GF-D8 (cell line): ENCODE measurements around the gene PTPN14.

Experiments used
- DNase-seq: peaks from one replicate; lab custom pipeline; 2025; lab: John Stamatoyannopoulos, UW

PTPN14 gene

DNA sequence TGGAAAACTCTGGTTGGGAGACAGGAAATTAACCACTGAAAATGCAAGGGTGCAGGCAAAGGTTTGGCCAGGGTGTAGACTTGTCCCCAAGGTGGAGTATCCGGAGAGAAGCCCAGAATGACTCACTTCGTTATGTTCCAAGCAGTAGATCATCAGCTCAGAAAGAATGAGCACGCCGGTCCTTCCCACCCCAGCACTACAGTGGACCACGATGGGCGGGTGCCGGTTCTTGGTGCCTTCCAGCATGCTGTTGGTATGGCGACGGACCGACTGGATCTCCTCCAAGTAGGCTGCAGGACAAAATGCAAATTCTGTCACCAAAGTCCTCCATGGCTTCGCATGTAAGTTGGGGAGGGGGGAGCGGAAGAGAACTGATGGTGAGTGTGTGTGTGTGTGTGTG lies 187.0 kb downstream of the PTPN14 start:
- DNase-seq, result no peak

DNA sequence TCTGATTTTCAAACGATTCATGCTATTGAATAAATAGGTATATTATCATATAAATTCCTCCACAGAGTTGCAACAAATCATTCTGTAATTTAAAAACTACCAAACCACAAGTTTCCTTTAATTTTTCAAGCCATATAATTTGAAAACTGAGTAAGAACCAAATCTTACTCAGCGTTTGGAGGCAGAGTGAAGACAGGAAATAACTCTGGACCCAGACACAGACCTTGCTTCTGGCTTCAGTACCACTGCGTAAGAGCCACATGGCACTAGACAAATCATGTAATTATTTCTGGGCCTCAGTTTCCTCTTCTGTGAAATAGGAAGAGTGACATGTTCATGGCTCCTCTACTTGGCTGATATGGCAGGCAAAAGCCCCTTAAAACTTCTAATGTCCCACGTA lies 188.0 kb downstream of the PTPN14 start:
- no peak for DNase-seq

- peak; percentile 15 for DNase-seq
Measured at GRCh38 chr1:214362188-214362882, 189.1 kb downstream of the PTPN14 start.

- no peak for DNase-seq
Measured at GRCh38 chr1:214361636-214362035, 189.8 kb downstream of the PTPN14 start.

GRCh38 chr1:214360525-214361164 lies 190.8 kb downstream of the PTPN14 start:
- no peak for DNase-seq

DNA sequence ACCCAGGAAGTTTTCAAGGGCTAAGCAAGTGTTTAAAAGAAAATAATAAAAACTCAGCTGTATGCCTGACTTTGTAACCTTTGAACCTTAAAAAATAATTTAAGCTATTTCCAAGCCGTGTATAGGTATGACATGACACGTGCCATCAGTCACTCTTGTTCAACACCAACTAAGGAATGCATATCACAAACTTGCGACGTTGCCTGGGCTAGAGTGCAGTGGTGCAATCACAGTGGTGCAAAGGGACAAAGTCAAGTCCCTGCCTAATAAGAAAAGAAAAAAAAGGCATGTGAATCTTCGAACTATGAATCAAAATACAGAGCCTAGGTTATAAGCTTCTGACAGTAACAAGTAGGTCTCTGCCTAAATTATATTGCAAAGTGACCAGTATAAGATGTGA lies 191.3 kb downstream of the PTPN14 start:
- no peak for DNase-seq

GRCh38 chr1:214354440-214355148 lies 196.8 kb downstream of the PTPN14 start:
- DNase-seq, result no peak

- no peak for DNase-seq
Measured at GRCh38 chr1:214352838-214353237, 198.6 kb downstream of the PTPN14 start.

- DNase-seq, result no peak
Measured at GRCh38 chr1:214351551-214352277, 199.7 kb downstream of the PTPN14 start.

DNA sequence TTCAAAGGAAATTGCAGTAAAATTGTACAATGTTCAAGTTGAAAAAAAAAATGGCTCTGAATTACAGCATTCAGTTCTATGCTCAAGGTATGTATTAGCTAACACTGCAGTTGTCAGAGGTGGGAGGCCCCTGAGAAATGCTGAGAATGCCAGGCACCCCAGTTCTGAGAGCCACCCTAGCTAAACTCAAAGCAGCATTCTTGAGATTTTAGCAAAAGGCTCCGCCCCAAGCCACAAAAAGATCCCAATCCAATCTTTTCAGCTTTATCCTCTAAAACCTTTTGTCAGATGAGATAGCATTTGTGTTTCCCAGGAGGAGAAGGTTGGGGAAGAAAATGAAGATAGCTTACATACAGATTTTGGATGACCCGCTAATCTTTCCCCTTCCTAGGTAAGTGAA lies 201.6 kb downstream of the PTPN14 start:
- DNase-seq, result no peak

DNA sequence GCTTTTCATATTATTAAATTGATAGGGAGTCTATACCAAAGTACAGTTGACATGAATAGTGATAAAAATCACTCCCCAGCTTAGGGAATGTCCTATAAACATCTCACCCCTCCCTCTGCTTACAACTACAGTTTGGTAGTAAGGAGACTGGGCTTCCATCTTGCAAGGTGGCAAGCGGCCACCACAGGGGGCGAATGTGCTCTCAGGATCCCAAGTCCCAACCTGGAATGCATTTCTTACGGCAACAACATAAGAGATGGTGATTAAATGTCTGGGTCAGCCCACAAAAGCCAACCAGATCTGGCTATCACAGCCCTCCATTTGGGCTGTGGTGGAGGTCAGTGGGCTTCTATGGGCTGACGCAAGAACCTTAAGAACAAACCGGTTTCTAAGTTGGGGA lies 202.4 kb downstream of the PTPN14 start:
- no peak for DNase-seq

DNA sequence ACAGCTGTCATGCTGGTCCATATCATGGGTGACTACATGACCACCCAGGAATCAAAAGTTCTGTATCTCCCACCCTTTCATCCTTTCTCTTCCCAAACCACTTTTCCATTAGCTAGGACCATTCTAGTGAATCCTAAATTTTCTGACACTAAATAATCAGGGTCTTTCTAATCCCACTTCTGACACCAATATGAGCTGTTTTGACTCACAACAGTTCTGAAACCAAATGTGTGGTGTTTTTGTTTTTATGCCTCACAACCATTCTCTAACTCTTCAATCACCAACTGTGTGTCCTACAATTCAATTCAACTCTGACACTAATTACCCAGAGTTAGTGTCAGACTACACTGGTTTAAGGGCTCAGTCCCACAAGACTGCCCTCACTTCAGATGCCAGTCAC lies 206.5 kb downstream of the PTPN14 start:
- no peak for DNase-seq

DNA sequence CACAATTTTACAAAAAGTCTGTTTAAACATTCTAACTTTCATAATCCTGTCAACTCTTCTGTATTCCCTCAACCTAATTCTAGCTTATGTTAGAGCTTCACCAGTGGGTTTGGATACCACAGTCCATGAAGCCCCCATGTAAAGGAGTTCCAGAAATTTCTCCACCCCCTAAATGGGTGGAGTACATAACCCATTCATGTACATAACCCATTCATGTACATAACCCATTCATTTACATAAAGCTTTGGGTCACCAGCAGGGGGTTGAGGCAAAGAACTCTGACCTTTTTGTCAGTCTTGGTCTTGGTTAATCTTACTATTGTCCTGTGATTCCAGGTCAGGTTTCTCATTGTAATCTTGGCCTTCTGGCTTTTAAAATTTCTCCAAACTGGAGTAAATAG lies 208.9 kb downstream of the PTPN14 start:
- DNase-seq, result no peak

GRCh38 chr1:214341932-214342331 lies 209.5 kb downstream of the PTPN14 start:
- DNase-seq, result no peak

DNA sequence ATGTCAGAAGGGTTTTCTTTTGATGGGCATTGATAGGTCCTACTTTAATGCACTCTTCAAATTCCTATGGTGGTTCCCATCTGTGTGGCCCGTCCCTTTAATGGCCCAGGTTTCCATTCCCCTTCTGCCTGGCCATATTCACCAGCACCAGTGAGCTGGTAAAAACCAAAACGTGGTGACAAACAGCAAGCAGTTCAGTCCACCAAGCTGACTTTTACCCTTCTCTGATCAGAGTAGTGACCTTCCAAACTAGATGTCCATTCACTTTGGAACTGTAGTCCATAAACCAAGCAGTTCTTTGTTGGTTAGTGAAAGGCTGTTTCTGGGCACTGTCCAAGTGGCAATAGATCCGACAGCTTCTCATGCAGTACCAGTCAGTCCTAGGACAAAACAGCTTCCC lies 209.9 kb downstream of the PTPN14 start:
- no peak for DNase-seq

- no peak for DNase-seq
Measured at GRCh38 chr1:214338212-214338611, 213.2 kb downstream of the PTPN14 start.

- DNase-seq, result no peak
Measured at GRCh38 chr1:214337511-214337910, 213.9 kb downstream of the PTPN14 start.

GRCh38 chr1:214337015-214337414 lies 214.4 kb downstream of the PTPN14 start:
- no peak for DNase-seq

DNA sequence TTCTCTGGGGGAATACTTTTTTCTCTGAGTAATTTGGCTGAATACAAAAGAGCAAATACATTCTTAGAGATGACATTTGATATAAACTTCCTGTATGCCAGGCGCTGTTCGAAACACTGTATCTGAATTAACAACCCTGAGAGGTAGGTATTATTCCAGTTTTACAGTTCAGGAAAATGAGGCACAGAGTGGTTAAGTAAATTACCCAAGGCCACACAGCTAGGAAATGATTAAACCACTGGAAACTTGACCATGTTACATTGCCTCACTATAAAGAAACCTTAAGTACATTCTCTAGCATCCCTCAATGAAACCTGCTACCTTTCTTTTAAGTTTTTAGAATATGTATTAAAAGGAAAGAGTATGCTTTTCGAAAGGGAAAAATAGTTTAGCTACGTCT lies 215.8 kb downstream of the PTPN14 start:
- DNase-seq, result no peak

- no peak for DNase-seq
Measured at GRCh38 chr1:214332946-214333798, 218.2 kb downstream of the PTPN14 start.

- no peak for DNase-seq
Measured at GRCh38 chr1:214331827-214332423, 219.5 kb downstream of the PTPN14 start.
